HS-27A (cell line): ENCODE results near the gene NCOA1.
"Not testable (repeated sequence)": the region's sequence is repeated elsewhere in the genome, so short reads cannot be mapped to it uniquely, and the experiment has no call there.

Experiments used
- DNase-seq: peaks from one replicate; pipeline ENCODE4 v3.0.0-alpha.2; 2012; ENCODE audit warnings: low read depth, missing footprints

NCOA1 gene

GRCh38 chr2:24577481-24577880 is 86.4 kb downstream of the NCOA1 start:
- no peak for DNase-seq

- DNase-seq = no peak
These were observed 88.2 kb downstream of the NCOA1 start for GRCh38 chr2:24579053-24579803.

- no peak for DNase-seq
These were observed 89.5 kb downstream of the NCOA1 start for GRCh38 chr2:24580561-24580960.

- not testable (repeated sequence) for DNase-seq
These were observed 90.9 kb downstream of the NCOA1 start for GRCh38 chr2:24581971-24582370.

- no peak for DNase-seq
These were observed 95.9 kb downstream of the NCOA1 start for GRCh38 chr2:24586955-24587354.

GRCh38 chr2:24588294-24588693 is 97.2 kb downstream of the NCOA1 start:
- DNase-seq = no peak

- no peak for DNase-seq
These were observed 101.5 kb downstream of the NCOA1 start for GRCh38 chr2:24592441-24593100.

GRCh38 chr2:24594283-24594682 is 103.2 kb downstream of the NCOA1 start:
- DNase-seq = no peak

GRCh38 chr2:24597181-24597870 is 106.3 kb downstream of the NCOA1 start:
- DNase-seq = no peak

GRCh38 chr2:24600140-24600539 is 109.1 kb downstream of the NCOA1 start:
- DNase-seq = not testable (repeated sequence)

GRCh38 chr2:24611631-24612030 is 120.6 kb downstream of the NCOA1 start:
- no peak for DNase-seq

- DNase-seq = peak; percentile 14
These were observed 122.2 kb downstream of the NCOA1 start for GRCh38 chr2:24613154-24613814.

GRCh38 chr2:24616616-24617015 is 125.6 kb downstream of the NCOA1 start:
- DNase-seq = no peak

GRCh38 chr2:24617424-24617823 is 126.4 kb downstream of the NCOA1 start:
- DNase-seq = no peak

- no peak for DNase-seq
These were observed 127.1 kb downstream of the NCOA1 start for GRCh38 chr2:24618144-24618543.

GRCh38 chr2:24618680-24619079 is 127.6 kb downstream of the NCOA1 start:
- no peak for DNase-seq

GRCh38 chr2:24620936-24621335 is 129.9 kb downstream of the NCOA1 start:
- DNase-seq = no peak

GRCh38 chr2:24621779-24622538 is 130.9 kb downstream of the NCOA1 start:
- no peak for DNase-seq

GRCh38 chr2:24623535-24623934 is 132.5 kb downstream of the NCOA1 start:
- DNase-seq = no peak

- no peak for DNase-seq
These were observed 134.7 kb downstream of the NCOA1 start for GRCh38 chr2:24625728-24626127.

- DNase-seq = no peak
These were observed 135.1 kb downstream of the NCOA1 start for GRCh38 chr2:24626131-24626530.

GRCh38 chr2:24628746-24629145 is 137.7 kb downstream of the NCOA1 start:
- DNase-seq = no peak
